Activated CD4-positive, alpha-beta T cell treated with anti-CD3 and anti-CD28 coated beads for 36 hours (primary cell): Measurements from ENCODE around the gene IL22RA1. TPM values are rescaled to one million over a fixed set of nuclear protein-coding genes. Genes with fewer than 3 reads are reported as not detected.
A peak's percentile ranks its signal among the peaks of the same experiment; 100 is the strongest.

Experiments
- ATAC-seq: fragments of 200-7000 bp; cut with Tn5 transposase; one replicate; pipeline ENCODE4 v1.10.0; 2021; ENCODE audit warnings: mild to moderate bottlenecking, moderate library complexity
- CTCF ChIA-PET: fragments of 350-600 bp; sonication (Branson Sonifier 250); formaldehyde crosslinking; loops from one replicate; lab custom pipeline; 2021; ENCODE audit warnings: antibody characterized with exemption; lab: Charles Lee
- POLR2A ChIA-PET: fragments of 350-600 bp; sonication (Branson Sonifier 250); formaldehyde crosslinking; loops from one replicate; lab custom pipeline; 2021; ENCODE audit warnings: antibody characterized with exemption, inconsistent platforms; lab: Charles Lee
- DNase-seq: peaks from one replicate; pipeline ENCODE4 v3.0.0-alpha.2; 2020
- H3K27ac Mint-ChIP-seq: one replicate; pipeline ENCODE4 v1.8.0; 2021; ENCODE audit warnings: mixed read lengths
- H3K27me3 Mint-ChIP-seq: one replicate; pipeline ENCODE4 v1.8.0; 2021; ENCODE audit warnings: mixed read lengths
- H3K36me3 Mint-ChIP-seq: one replicate; pipeline ENCODE4 v1.8.0; 2021; ENCODE audit warnings: low read depth, mixed read lengths
- H3K4me1 Mint-ChIP-seq: one replicate; pipeline ENCODE4 v1.8.0; 2021; ENCODE audit warnings: mixed read lengths
- H3K4me3 Mint-ChIP-seq: one replicate; pipeline ENCODE4 v1.8.0; 2021; ENCODE audit warnings: mild to moderate bottlenecking, moderate library complexity, mixed read lengths
- H3K9me3 Mint-ChIP-seq: one replicate; pipeline ENCODE4 v1.8.0; 2021; ENCODE audit warnings: low read depth, mixed read lengths
- intact Hi-C, 2 experiments: fragments of 100-400 bp; cut with DNase I in 1 of 2; cut with micrococcal nuclease in 1 of 2; formaldehyde crosslinking; loops; one replicate each; pipeline versions ENCODE4 v1.14.2 to v1.15.1; 2022 to 2024; cut with DNase I, micrococcal nuclease
- total RNA-seq, 2 experiments: library from RNA; stranded (reverse); gene quantifications; one replicate each; pipeline ENCODE4 v1.2.3, GENCODE V29; 2021

The IL22RA1 gene
- total RNA-seq, 2 experiments from 2014 or later: not detected

- peaks cover 9% of the 10 kb centered on the region for H3K4me1 Mint-ChIP-seq
- DNase-seq (no peak), ATAC-seq (no peak)
- ChIA-PET POLR2A (no interaction called here), CTCF (interaction anchor here (0.5 to 2.2 kb wide), 4 partner anchors 40 to 340 kb away, joined by 3 to 9 read pairs (median 4); no protein-coding TSS in a partner anchor)
- no peak overlapping the region for H3K27ac Mint-ChIP-seq
- H3K4me3 Mint-ChIP-seq: no peak overlapping the region
- H3K36me3 Mint-ChIP-seq: no peaks in the 10 kb centered on the region
- intact Hi-C loops: no loop called here
- H3K27me3 Mint-ChIP-seq: peaks cover 13% of the 10 kb centered on the region
- H3K9me3 Mint-ChIP-seq: no peaks in the 10 kb centered on the region
Observed at GRCh38 chr1:24111262-24111995, 31.5 kb downstream of the IL22RA1 start.

- intact Hi-C loops: no loop called here
- Mint-ChIP-seq H3K4me3 (no peak overlapping the region), H3K27me3 (peaks cover 11% of the 10 kb centered on the region), H3K36me3 (no peaks in the 10 kb centered on the region), H3K9me3 (no peaks in the 10 kb centered on the region), H3K4me1 (peaks cover 9% of the 10 kb centered on the region), H3K27ac (no peak overlapping the region)
- ChIA-PET CTCF (interaction anchor here (2.2 kb wide), 1 partner anchor 39 kb away, joined by 9 read pairs; no protein-coding TSS in a partner anchor), POLR2A (no interaction called here)
- no peak for DNase-seq
- no peak for ATAC-seq
Observed at GRCh38 chr1:24110642-24111261, 32.2 kb downstream of the IL22RA1 start.

GRCh38 chr1:24109686-24110475, 33.1 kb downstream of the IL22RA1 start:
- intact Hi-C loops: no loop called here
- no peaks in the 10 kb centered on the region for H3K9me3 Mint-ChIP-seq
- H3K4me1 Mint-ChIP-seq: peaks cover 9% of the 10 kb centered on the region
- no peaks in the 10 kb centered on the region for H3K36me3 Mint-ChIP-seq
- H3K27ac Mint-ChIP-seq: no peak overlapping the region
- DNase-seq: no peak
- POLR2A ChIA-PET: no interaction called here
- ATAC-seq: no peak
- peaks cover 11% of the 10 kb centered on the region for H3K27me3 Mint-ChIP-seq
- CTCF ChIA-PET: no interaction called here
- H3K4me3 Mint-ChIP-seq: no peak overlapping the region

GRCh38 chr1:24109166-24109483, 33.8 kb downstream of the IL22RA1 start:
- intact Hi-C loops: no loop called here
- peaks cover 9% of the 10 kb centered on the region for H3K4me1 Mint-ChIP-seq
- no peaks in the 10 kb centered on the region for H3K36me3 Mint-ChIP-seq
- ChIA-PET POLR2A (no interaction called here), CTCF (no interaction called here)
- peaks cover 11% of the 10 kb centered on the region for H3K27me3 Mint-ChIP-seq
- no peak for ATAC-seq
- H3K9me3 Mint-ChIP-seq: no peaks in the 10 kb centered on the region
- H3K4me3 Mint-ChIP-seq: no peak overlapping the region
- no peak for DNase-seq
- H3K27ac Mint-ChIP-seq: peak overlapping the region; percentile 31

GRCh38 chr1:24108334-24109165, 34.4 kb downstream of the IL22RA1 start:
- ChIA-PET POLR2A (no interaction called here), CTCF (no interaction called here)
- DNase-seq (peak; percentile 30), ATAC-seq (peak; percentile 63)
- Mint-ChIP-seq H3K36me3 (no peaks in the 10 kb centered on the region), H3K4me1 (peaks cover 9% of the 10 kb centered on the region), H3K4me3 (no peak overlapping the region), H3K27me3 (peaks cover 8% of the 10 kb centered on the region), H3K27ac (peak overlapping the region; percentile 31), H3K9me3 (no peaks in the 10 kb centered on the region)
- intact Hi-C loops: no loop called here

- Mint-ChIP-seq H3K9me3 (no peaks in the 10 kb centered on the region), H3K4me3 (no peak overlapping the region), H3K4me1 (peaks cover 7% of the 10 kb centered on the region), H3K36me3 (no peaks in the 10 kb centered on the region), H3K27ac (no peak overlapping the region), H3K27me3 (peaks cover 5% of the 10 kb centered on the region)
- ChIA-PET POLR2A (no interaction called here), CTCF (no interaction called here)
- no peak for ATAC-seq
- DNase-seq: no peak
- intact Hi-C loops: no loop called here
Observed at GRCh38 chr1:24107462-24108138, 35.3 kb downstream of the IL22RA1 start.

GRCh38 chr1:24105368-24106160, 37.4 kb downstream of the IL22RA1 start:
- H3K36me3 Mint-ChIP-seq: no peaks in the 10 kb centered on the region
- H3K27me3 Mint-ChIP-seq: no peaks in the 10 kb centered on the region
- peaks cover 3% of the 10 kb centered on the region for H3K4me1 Mint-ChIP-seq
- intact Hi-C loops: no loop called here
- no peak for DNase-seq
- H3K9me3 Mint-ChIP-seq: no peaks in the 10 kb centered on the region
- no peak overlapping the region for H3K4me3 Mint-ChIP-seq
- ChIA-PET CTCF (interaction anchor here (0.6 kb wide), 2 partner anchors 50 to 138 kb away, joined by 3 read pairs; no protein-coding TSS in a partner anchor), POLR2A (no interaction called here)
- ATAC-seq: no peak
- no peak overlapping the region for H3K27ac Mint-ChIP-seq

GRCh38 chr1:24104854-24105253, 38.1 kb downstream of the IL22RA1 start:
- no peak for DNase-seq
- peaks cover 3% of the 10 kb centered on the region for H3K4me1 Mint-ChIP-seq
- H3K4me3 Mint-ChIP-seq: no peak overlapping the region
- H3K9me3 Mint-ChIP-seq: no peaks in the 10 kb centered on the region
- CTCF ChIA-PET: no interaction called here
- no peaks in the 10 kb centered on the region for H3K36me3 Mint-ChIP-seq
- no peak overlapping the region for H3K27ac Mint-ChIP-seq
- no peaks in the 10 kb centered on the region for H3K27me3 Mint-ChIP-seq
- intact Hi-C loops: no loop called here
- no peak for ATAC-seq
- POLR2A ChIA-PET: no interaction called here

- ChIA-PET POLR2A (interaction anchor here (0.7 kb wide), 1 partner anchor 12 kb away, joined by 4 read pairs; no protein-coding TSS in a partner anchor), CTCF (no interaction called here)
- ATAC-seq (no peak), DNase-seq (no peak)
- H3K4me3 Mint-ChIP-seq: no peak overlapping the region
- no peak overlapping the region for H3K27ac Mint-ChIP-seq
- no peaks in the 10 kb centered on the region for H3K27me3 Mint-ChIP-seq
- H3K4me1 Mint-ChIP-seq: peaks cover under 1% of the 10 kb centered on the region
- no peaks in the 10 kb centered on the region for H3K36me3 Mint-ChIP-seq
- intact Hi-C loops: no loop called here
- no peaks in the 10 kb centered on the region for H3K9me3 Mint-ChIP-seq
Observed at GRCh38 chr1:24103879-24104278, 39.1 kb downstream of the IL22RA1 start.

GRCh38 chr1:24103408-24103807, 39.5 kb downstream of the IL22RA1 start:
- ChIA-PET CTCF (interaction anchor here (0.9 kb wide), 1 partner anchor 33 kb away, joined by 3 read pairs; no protein-coding TSS in a partner anchor), POLR2A (no interaction called here)
- H3K4me3 Mint-ChIP-seq: no peak overlapping the region
- no peaks in the 10 kb centered on the region for H3K9me3 Mint-ChIP-seq
- ATAC-seq (no peak), DNase-seq (no peak)
- no peaks in the 10 kb centered on the region for H3K4me1 Mint-ChIP-seq
- H3K36me3 Mint-ChIP-seq: no peaks in the 10 kb centered on the region
- intact Hi-C loops: no loop called here
- no peaks in the 10 kb centered on the region for H3K27me3 Mint-ChIP-seq
- H3K27ac Mint-ChIP-seq: no peak overlapping the region
